CD4-positive, alpha-beta T cell treated with Interleukin-2 at 100 ng/mL for 4 hours (primary cell): ENCODE data around the gene UCMA.

ENCODE experiments used
- DNase-seq: peaks from one replicate; pipeline ENCODE4 v3.0.0-alpha.2; 2020; ENCODE audit warnings: low spot score

UCMA gene

GRCh38 chr10:13233358-13233757, 816 bp downstream of the UCMA start:
- no peak for DNase-seq

- no peak for DNase-seq
These were observed 2.4 kb downstream of the UCMA start for GRCh38 chr10:13231808-13232207.

GRCh38 chr10:13231190-13231589, 3.0 kb downstream of the UCMA start:
- no peak for DNase-seq

- DNase-seq, result no peak
These were observed 7.1 kb downstream of the UCMA start for GRCh38 chr10:13227031-13227430.

- no peak for DNase-seq
These were observed 8.6 kb downstream of the UCMA start for GRCh38 chr10:13225601-13226000.

- DNase-seq, result no peak
These were observed 9.8 kb downstream of the UCMA start for GRCh38 chr10:13224210-13224995.

GRCh38 chr10:13223241-13223640, 10.9 kb downstream of the UCMA start:
- DNase-seq, result no peak

- no peak for DNase-seq
These were observed 11.6 kb downstream of the UCMA start for GRCh38 chr10:13222566-13222965.

- no peak for DNase-seq
These were observed 12.0 kb downstream of the UCMA start for GRCh38 chr10:13222151-13222550.

- DNase-seq, result no peak
These were observed 12.6 kb downstream of the UCMA start for GRCh38 chr10:13221572-13221971.

GRCh38 chr10:13219685-13220670, 14.2 kb downstream of the UCMA start:
- no peak for DNase-seq

GRCh38 chr10:13218878-13219277, 15.3 kb downstream of the UCMA start:
- DNase-seq, result no peak

GRCh38 chr10:13213163-13213562, 21.0 kb downstream of the UCMA start:
- no peak for DNase-seq

- DNase-seq, result no peak
These were observed 27.4 kb downstream of the UCMA start for GRCh38 chr10:13206546-13207443.

GRCh38 chr10:13206091-13206490, 28.1 kb downstream of the UCMA start:
- no peak for DNase-seq

- DNase-seq, result no peak
These were observed 33.0 kb downstream of the UCMA start for GRCh38 chr10:13201132-13201531.

- no peak for DNase-seq
These were observed 39.2 kb downstream of the UCMA start for GRCh38 chr10:13195016-13195415.

GRCh38 chr10:13193637-13194036, 40.5 kb downstream of the UCMA start:
- DNase-seq, result no peak

- no peak for DNase-seq
These were observed 42.8 kb downstream of the UCMA start for GRCh38 chr10:13191362-13191761.

- no peak for DNase-seq
These were observed 43.4 kb downstream of the UCMA start for GRCh38 chr10:13190816-13191215.

GRCh38 chr10:13189961-13190360, 44.2 kb downstream of the UCMA start:
- DNase-seq, result no peak

- no peak for DNase-seq
These were observed 45.6 kb downstream of the UCMA start for GRCh38 chr10:13188593-13188992.
